GM21737 (cell line): ENCODE data around the gene ZNF699.
"Not testable (repeated sequence)": the region's sequence is repeated elsewhere in the genome, so short reads cannot be mapped to it uniquely, and the experiment has no call there.

Experiments used
- ATAC-seq: cut with Tn5 transposase; IDR thresholded peaks from one replicate; pipeline ENCODE4 v1.9.1; 2021; ENCODE audit warnings: mild to moderate bottlenecking, moderate library complexity; ENCODE audit not compliant: unreplicated experiment

The ZNF699 gene

GRCh38 chr19:9309139-9309973, at the start of gene ZNF699:
Gene ZNF699, minus strand, starts transcription at chr19:9309838. Its CDS starts 4,719 bp downstream, at chr19:9305119.
- peak; percentile 86 for ATAC-seq

DNA sequence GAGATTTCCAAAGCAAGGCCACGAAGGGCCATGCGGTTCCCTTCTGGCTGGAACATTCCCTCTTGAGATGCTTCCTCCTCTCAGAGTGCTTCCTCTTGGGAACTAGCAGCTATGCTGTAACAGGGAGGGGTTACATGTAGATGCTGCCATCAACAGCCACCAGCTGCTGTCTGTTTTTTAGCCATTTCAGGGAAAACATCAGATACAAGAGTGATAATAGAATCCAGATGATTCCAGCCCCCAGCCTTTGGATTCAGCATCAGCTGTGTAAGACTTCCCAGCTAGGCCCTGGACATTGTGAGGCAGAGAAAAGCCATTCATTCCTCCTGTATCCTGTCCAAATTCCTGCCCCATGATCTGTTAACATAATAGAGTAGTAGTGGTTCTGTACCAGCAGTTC, 45.0 kb upstream of the ZNF699 start:
- ATAC-seq, result no peak

DNA sequence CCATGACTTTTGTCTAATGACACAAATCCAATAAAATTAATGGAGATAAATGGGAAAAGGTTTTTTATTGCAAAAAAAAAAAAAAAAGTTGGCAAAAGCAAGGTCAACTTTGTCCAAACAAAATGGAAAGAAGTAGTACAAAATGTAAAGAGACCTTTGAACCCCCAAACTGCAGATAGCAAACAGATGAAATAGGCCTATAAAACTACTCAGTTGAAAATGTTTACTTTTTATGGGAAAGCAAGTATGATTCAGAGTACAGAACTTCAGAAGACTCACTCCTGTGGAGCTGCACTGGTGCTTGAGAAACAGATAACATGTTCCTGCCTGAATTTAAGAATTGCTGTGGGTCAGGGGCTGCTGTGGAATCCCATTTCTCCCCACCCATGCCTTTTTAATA, 43.4 kb upstream of the ZNF699 start:
- no peak for ATAC-seq

DNA sequence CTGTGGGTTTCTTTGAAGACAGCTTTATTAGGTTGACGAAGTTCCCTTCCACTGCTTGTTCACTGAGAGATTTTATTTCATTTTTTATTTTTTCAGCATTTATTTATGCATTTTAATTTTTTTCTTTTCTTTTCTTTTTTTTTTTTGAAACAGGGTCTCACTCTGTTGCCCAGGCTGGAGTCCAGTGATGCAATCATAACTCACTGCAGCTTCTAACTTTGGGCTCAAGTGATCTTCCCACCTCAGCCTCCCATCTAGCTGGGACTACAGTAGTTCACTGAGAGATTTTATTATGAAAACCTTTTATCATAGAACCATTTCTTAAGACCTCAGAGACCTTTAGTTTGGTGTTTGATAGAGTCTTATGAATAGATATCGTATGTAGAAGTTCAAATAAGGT, 42.9 kb upstream of the ZNF699 start:
- ATAC-seq, result no peak

DNA sequence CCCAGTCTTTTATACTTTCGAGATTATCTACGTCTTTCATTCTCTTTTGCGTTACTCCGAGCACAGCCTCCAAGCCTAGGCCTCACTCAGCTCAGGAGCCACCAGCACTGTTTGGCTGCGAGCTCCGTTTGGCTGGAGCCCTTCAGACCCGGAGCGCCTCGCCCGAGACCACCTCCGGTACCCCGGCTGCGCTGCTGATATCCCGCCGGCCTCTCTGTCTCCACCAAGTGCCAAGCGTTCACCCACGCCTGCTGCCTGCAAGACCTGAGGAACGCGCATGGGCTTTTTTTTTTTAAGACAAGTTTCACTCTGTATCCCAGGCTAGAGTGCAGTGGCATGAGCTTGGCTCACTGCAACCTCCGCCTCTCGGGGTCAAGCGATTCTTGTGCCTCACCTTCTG, 39.0 kb upstream of the ZNF699 start:
- ATAC-seq, result no peak

DNA sequence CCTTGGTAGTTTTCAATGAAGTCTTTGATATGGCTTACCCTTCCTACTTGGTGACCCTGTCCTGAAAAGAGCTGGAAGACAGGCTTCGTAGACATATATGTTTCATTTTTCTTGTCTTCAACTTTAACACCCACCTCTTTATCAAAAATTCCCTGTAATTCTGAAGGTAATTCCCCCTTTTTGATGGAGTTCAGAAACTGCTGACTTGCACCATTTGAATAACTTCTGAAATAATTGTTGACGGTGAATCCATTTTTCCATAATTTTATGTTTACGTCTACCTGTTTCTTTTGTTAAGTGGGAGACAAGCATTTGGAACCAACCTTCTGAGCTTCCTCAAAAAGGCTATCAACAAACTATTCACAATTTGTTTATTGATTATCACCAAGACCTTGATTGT, 38.6 kb upstream of the ZNF699 start:
- no peak for ATAC-seq

GRCh38 chr19:9345005-9345404, 35.4 kb upstream of the ZNF699 start:
- ATAC-seq, result no peak

DNA sequence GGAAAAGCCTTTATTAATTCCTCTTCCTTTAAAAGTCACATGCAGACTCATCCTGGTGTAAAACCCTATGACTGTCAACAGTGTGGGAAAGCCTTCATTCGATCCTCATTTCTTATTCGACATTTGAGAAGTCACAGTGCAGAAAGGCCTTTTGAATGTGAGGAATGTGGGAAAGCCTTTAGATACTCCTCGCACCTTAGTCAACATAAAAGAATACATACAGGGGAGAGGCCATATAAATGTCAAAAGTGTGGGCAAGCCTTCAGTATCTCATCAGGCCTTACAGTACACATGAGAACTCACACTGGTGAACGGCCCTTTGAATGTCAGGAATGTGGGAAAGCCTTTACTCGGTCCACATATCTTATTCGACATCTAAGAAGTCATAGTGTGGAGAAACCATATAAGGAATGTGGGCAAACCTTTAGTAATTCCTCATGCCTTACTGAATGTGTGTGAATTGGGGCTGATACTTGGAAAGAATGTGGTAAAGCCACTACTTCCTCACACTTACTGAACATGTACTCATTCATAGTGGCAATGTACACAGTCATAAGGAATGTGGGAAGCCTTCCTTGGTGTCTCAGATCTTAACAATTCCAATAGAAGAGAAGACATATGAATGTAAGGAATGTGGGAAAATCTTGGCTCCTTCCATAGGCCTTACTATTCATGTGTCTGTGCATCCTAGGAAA, 33.1 kb upstream of the ZNF699 start:
- ATAC-seq, result no peak

DNA sequence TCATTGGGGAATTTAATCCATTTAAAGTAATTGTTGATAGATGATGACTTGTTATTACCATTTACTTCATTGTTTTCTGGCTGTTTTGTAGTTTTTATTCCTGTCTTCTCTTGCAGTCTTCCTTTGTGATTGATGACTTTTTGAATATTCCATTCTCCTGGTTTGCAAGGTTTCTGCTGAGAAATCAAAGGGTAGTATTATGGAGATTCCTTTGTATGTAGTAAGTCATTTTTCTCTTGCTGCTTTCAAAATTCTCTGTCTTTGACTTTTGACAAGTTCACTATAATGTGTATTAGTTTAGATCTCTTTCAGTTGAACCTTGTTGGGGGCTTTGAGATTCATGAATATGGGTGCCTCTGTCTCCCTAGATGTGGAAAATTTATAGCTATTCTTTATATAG, 20.4 kb upstream of the ZNF699 start:
- ATAC-seq, result no peak

DNA sequence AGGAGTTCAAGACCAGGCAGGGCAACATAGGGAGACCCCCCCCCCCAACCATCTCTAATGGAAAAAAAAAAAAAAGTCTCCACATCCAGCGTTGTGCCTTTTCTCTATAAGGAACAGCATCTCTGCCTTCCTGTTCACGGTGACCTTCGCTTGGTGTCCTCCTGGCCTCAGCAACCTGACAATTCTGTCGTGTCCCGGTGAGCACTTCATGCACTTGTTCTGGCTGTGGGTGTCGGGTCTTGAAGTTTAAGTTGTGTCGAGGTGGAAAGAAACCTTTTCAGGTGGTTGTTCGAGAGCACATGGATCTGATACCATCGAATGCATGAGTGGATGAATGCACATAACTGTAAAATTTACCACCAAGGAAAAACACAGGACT, 14.9 kb upstream of the ZNF699 start:
- ATAC-seq, result peak; percentile 4

DNA sequence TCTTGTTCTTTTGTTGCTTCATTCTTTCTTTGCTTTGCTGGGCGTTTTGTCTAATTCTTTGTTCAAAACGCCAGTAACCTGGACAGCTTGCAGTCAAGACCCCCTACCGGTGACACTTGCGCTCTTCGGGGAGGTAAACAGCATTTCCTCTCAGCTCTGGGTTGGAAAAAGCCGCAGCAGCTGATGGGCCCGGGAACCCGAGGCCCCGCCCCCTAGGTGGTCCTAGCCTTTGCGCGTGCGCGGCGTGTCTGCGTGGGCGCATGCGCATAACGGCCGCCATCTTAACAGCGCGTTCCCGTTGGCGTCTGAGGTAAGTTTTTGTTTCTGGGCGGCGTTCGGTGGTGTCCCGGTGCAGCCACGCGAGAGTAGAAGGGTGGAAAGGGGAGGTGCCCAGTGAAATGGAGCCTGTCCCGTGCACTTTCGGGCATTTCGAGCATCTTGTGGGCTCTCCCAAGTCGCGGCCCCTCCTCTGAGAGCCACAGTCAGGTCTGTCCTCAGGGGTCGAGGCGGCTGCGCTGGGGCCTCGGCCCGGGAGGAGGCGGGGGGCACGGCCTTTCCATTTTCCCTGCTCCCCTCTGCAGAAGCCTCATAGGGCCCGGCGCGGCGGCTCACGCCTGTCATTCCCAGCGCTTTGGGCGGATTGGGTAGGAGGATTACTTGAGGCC, 14.4 kb upstream of the ZNF699 start, which contains the start of gene ZNF559:
TSS of gene ZNF559 (plus strand) at position 261 of the 665 bp plus-strand sequence. CDS start 14,371 bp downstream, outside the sequence.
- peak; percentile 99 for ATAC-seq

- peak; percentile 12 for ATAC-seq
Observed at GRCh38 chr19:9323557-9323918, 13.9 kb upstream of the ZNF699 start.

DNA sequence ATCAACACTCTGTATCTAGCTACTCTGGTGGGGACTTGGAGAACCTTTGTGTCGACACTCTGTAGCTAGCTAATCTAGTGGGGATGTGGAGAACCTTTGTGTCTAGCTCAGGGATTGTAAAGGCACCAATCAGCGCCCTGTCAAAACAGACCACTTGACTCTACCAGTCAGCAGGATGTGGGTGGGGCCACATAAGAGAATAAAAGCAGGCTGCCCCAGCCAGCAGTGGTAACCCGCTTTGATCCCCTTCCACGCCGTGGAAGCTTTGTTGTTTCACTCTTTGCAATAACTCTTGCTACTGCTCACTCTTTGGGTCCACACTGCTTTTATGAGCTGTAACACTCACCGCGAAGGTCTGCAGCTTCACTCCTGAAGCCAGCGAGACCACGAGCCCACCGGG, 12.6 kb upstream of the ZNF699 start:
- not testable (repeated sequence) for ATAC-seq

- not testable (repeated sequence) for ATAC-seq
Observed at GRCh38 chr19:9321756-9322155, 12.1 kb upstream of the ZNF699 start.

DNA sequence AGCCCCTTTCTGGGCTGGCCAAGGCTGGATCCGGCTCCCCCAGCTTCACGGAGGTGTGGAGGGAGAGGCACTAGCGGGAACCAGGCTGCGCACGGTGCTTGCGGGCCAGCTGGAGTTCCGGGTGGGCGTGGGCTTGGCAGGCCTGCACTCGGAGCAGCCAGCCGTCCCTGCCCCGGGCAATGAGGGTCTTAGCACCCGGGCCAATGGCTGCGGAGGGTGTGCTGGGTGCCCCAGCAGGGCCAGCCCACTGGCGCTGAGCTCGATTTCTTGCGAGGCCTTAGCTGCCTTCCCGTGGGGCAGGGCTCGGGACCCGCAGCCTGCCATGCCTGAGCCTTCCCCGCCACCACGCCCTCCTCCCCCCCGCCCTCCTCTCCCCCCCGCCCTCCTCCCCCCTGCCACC, 11.7 kb upstream of the ZNF699 start:
- ATAC-seq, result no peak

GRCh38 chr19:9313756-9314155, 4.1 kb upstream of the ZNF699 start:
- ATAC-seq, result no peak

GRCh38 chr19:9309974-9310446, 372 bp upstream of the ZNF699 start:
- peak; percentile 63 for ATAC-seq

- ATAC-seq, result no peak
Observed at GRCh38 chr19:9308091-9308770, 1.4 kb downstream of the ZNF699 start.

DNA sequence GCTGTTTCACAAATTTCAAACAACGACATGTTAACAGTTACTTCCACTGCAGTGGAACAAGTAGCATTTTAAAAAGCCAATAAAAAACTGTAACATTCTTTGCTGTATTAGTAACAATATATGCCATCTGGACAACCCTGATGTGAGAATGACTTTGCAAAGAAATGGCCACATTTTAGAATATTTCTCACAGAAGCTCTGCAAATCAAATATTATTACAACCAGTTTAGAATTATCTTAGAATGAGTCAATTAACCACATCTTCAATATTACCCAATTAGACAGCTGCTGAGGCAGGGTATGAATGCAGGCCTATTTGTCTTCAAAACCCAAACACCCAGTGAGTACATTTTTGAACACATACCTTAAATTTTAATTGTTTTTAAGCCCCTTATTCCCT, 3.2 kb downstream of the ZNF699 start:
- no peak for ATAC-seq

- ATAC-seq, result no peak
Observed at GRCh38 chr19:9296336-9296735, 13.3 kb downstream of the ZNF699 start.

- no peak for ATAC-seq
Observed at GRCh38 chr19:9295411-9295849, 14.2 kb downstream of the ZNF699 start.
